Thoracic aorta (tissue), 2 donors: ENCODE data around the gene WASF1. TPM values are rescaled to one million over a fixed set of nuclear protein-coding genes. Genes with fewer than 3 reads are reported as not detected.

Source experiments
- ATAC-seq: fragments of 150-250 bp; one replicate; pipeline ENCODE4 v1.8.0; 2017; ENCODE audit warnings: low read depth; ENCODE audit not compliant: insufficient number of reproducible peaks, low FRiP score
- DNase-seq: peaks from one replicate; pipeline ENCODE4 v3.0.0-alpha.2; 2020; ENCODE audit warnings: low spot score
- H3K27ac ChIP-seq, 2 donors: fragments of 200-600 bp; sonication (generic); 1 replicate in 1 of 2; 2 replicates in 1 of 2; pipeline ENCODE4 v1.5.1; 2016; ENCODE audit warnings: mild to moderate bottlenecking in 2 of 2, moderate library complexity in 2 of 2
- H3K27me3 ChIP-seq: fragments of 200-600 bp; sonication (generic); replicated peaks from 2 replicates; pipeline ENCODE4 v1.6.0; 2016; ENCODE audit warnings: mild to moderate bottlenecking; ENCODE audit not compliant: insufficient read depth
- H3K36me3 ChIP-seq: fragments of 200-600 bp; sonication (generic); one replicate; pipeline ENCODE4 v1.5.1; 2016
- H3K4me1 ChIP-seq, 2 donors: fragments of 200-600 bp; sonication (generic); 1 replicate in 1 of 2; 2 replicates in 1 of 2; pipeline versions ENCODE4 v1.5.1 to v1.6.0; 2016; ENCODE audit warnings: low read depth in 2 of 2, mild to moderate bottlenecking in 1 of 2; ENCODE audit not compliant: control insufficient read depth in 1 of 2
- H3K4me3 ChIP-seq: fragments of 200-600 bp; sonication (generic); 2 replicates; pipeline ENCODE4 v1.5.1; 2016; ENCODE audit warnings: mild to moderate bottlenecking
- H3K9me3 ChIP-seq: fragments of 200-600 bp; sonication (generic); 2 replicates; pipeline ENCODE4 v1.5.1; 2016
- total RNA-seq, 2 donors: library from RNA; depleted of rRNA; stranded (reverse); fragments of >200 nt; gene quantifications; one replicate each; pipeline versions ENCODE4 v1.1.0 to v1.2.3, GENCODE V29; 2016
- TF ChIP-seq, protein P1 (sequence below): fragments of 200-600 bp; sonication (generic); IDR thresholded peaks from one replicate; pipeline ENCODE4 v1.5.1; 2019; ENCODE audit warnings: antibody characterized with exemption

The WASF1 gene
- total RNA-seq, 2 donors from 2014 or later, result 4.9 to 21.8 TPM

DNA sequence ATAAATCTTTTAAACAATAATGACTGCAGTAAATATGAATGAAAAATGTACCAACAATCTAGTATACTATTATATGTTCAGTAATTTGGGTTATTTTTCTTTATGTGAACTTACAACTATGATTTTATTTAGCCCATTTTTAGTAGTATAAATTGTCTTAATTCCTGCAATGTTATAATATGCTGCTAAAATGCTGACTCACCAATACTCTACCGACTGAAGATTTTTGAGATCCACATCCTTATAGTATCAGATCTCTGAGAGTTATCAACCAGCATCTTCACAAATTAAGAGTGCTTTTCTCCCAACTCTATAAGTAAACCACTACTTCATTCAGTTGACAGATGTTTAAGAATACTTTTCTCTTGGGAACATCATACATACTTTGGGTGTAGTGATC, 17.4 kb upstream of the WASF1 start:
- no peaks in the 10 kb centered on the region for H3K9me3 ChIP-seq
- H3K36me3 ChIP-seq, result peaks cover 6% of the 10 kb centered on the region
- ATAC-seq, result no peak
- TF ChIP-seq, protein P1, sequence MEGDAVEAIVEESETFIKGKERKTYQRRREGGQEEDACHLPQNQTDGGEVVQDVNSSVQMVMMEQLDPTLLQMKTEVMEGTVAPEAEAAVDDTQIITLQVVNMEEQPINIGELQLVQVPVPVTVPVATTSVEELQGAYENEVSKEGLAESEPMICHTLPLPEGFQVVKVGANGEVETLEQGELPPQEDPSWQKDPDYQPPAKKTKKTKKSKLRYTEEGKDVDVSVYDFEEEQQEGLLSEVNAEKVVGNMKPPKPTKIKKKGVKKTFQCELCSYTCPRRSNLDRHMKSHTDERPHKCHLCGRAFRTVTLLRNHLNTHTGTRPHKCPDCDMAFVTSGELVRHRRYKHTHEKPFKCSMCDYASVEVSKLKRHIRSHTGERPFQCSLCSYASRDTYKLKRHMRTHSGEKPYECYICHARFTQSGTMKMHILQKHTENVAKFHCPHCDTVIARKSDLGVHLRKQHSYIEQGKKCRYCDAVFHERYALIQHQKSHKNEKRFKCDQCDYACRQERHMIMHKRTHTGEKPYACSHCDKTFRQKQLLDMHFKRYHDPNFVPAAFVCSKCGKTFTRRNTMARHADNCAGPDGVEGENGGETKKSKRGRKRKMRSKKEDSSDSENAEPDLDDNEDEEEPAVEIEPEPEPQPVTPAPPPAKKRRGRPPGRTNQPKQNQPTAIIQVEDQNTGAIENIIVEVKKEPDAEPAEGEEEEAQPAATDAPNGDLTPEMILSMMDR, result no peak
- H3K4me3 ChIP-seq, result no peak overlapping the region
- no peak overlapping the region for H3K27ac ChIP-seq
- H3K27me3 ChIP-seq, result no peaks in the 10 kb centered on the region
- H3K4me1 ChIP-seq, result peaks cover 0 to 8% of the 10 kb centered on the region in 2 donors
- DNase-seq, result no peak

DNA sequence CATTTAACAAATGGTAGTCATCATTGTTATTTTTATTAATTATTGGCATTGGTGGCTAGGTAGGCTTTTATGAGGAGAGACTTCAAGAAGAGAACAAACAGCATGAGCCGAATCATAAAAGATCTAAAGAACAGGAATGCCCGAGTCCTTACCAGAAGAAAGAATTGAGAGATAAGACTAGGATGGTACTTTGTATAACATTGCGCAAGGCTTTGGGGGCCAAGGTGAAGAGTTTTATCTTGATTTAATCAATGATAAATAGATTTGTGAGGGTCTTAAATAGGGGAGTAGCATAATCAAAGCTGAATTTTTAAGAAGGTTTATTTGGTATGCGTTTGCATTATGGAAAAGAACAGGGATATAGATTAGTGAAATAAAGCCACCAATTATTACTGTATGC, 16.2 kb upstream of the WASF1 start:
- Histone ChIP-seq H3K9me3 (no peaks in the 10 kb centered on the region), H3K27me3 (no peaks in the 10 kb centered on the region), H3K36me3 (peaks cover 6% of the 10 kb centered on the region), H3K4me3 (no peak overlapping the region), H3K27ac (no peak overlapping the region), H3K4me1 (peaks cover 0 to 2% of the 10 kb centered on the region in 2 donors)
- TF ChIP-seq, protein P1, result no peak
- DNase-seq (no peak), ATAC-seq (no peak)

DNA sequence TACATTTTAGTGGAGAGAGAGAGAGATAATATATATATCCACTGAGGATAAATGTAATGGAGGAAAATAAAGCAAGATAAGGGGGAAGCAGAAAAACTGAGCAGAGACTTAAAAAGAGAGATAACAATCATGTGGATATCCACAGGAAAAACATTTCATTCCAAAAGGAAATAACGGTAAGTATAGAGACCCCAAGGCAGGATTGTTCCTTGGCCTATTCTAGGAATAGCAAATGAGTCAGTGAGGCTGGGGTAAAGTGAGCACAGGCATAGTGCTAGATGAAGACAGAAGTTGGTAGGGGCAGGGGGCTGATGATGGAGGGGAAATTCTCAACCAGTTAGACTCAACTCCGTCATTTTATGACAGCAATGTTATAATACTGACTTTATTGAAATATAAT, 12.0 kb upstream of the WASF1 start:
- Histone ChIP-seq H3K9me3 (no peaks in the 10 kb centered on the region), H3K4me3 (no peak overlapping the region), H3K27me3 (no peaks in the 10 kb centered on the region), H3K27ac (no peak overlapping the region), H3K4me1 (peaks cover 7 to 15% of the 10 kb centered on the region in 2 donors), H3K36me3 (peaks cover 6% of the 10 kb centered on the region)
- DNase-seq (no peak), ATAC-seq (no peak)
- TF ChIP-seq, protein P1, result no peak

- Histone ChIP-seq H3K9me3 (no peaks in the 10 kb centered on the region), H3K27me3 (no peaks in the 10 kb centered on the region), H3K4me1 (peaks cover 7 to 15% of the 10 kb centered on the region in 2 donors), H3K27ac (no peak overlapping the region), H3K36me3 (peaks cover 6% of the 10 kb centered on the region), H3K4me3 (no peak overlapping the region)
- TF ChIP-seq, protein P1, result no peak
- DNase-seq, result no peak
- no peak for ATAC-seq
These were observed 11.3 kb upstream of the WASF1 start for GRCh38 chr6:110190726-110191125.

DNA sequence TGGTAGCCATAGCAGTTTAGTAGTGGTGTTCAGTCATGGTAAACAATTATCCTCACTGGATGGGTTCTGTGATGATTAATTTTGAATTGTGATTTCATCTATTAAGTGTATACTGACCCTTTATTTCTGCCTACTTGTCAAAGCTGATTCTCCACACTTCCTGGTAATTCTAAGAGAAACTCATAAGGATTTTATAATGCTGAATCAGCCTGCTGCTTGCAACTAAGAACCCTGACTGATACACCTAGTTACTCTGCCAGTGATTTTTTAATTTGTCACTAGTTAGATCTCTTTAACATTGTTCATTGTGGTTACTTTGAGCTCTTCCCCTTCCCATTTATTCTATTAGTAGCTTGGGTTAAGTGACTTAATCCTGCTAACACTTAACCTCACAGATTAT, 9.3 kb upstream of the WASF1 start:
- H3K9me3 ChIP-seq, result no peaks in the 10 kb centered on the region
- peaks cover 5% of the 10 kb centered on the region for H3K36me3 ChIP-seq
- H3K4me1 ChIP-seq, result peaks cover 7 to 17% of the 10 kb centered on the region in 2 donors
- no peak overlapping the region for H3K4me3 ChIP-seq
- no peak for DNase-seq
- no peak overlapping the region for H3K27ac ChIP-seq
- TF ChIP-seq, protein P1, result no peak
- H3K27me3 ChIP-seq, result no peaks in the 10 kb centered on the region
- ATAC-seq, result no peak
